ENCODE data around the gene TMC8.
"Not testable (repeated sequence)": the region's sequence is repeated elsewhere in the genome, so short reads cannot be mapped to it uniquely, and the experiment has no call there.

TMC8 gene

GRCh38 chr17:78130437-78131101, at the start of gene TMC8:
TSS of gene TMC8 (plus strand) at chr17:78130771. CDS start at chr17:78131589, 818 bp downstream.
- Histone ChIP-seq H3K9ac (ENCODE audit: low read depth in 1 of 2, low read length in 2 of 2) (peak within 1 kb of the TSS; percentile 18 to 41), H3K4me1 (ENCODE audit: control insufficient read depth in 2 of 2, insufficient read depth in 2 of 2, low read length in 2 of 2) (peaks cover 40 to 48% of the 10 kb centered on the region in 2 donors), H3K9me3 (ENCODE audit: control insufficient read depth in 2 of 2, low read length in 2 of 2) (no peaks in the 10 kb centered on the region), H3K27ac (ENCODE audit: low read depth in 2 of 2, low read length in 2 of 2) (peak within 1 kb of the TSS; percentile 48 to 90), H3K27me3 (ENCODE audit: control insufficient read depth in 2 of 2, insufficient read depth in 2 of 2, low read length in 2 of 2) (no peaks in the 10 kb centered on the region), H3K4me3 (ENCODE audit: low read length in 2 of 2) (peak within 1 kb of the TSS; percentile 41 to 70), H3K36me3 (ENCODE audit: control insufficient read depth in 2 of 2, insufficient read depth in 2 of 2, low read length in 2 of 2) (peaks cover 0 to 7% of the 10 kb centered on the region in 2 donors)

DNA sequence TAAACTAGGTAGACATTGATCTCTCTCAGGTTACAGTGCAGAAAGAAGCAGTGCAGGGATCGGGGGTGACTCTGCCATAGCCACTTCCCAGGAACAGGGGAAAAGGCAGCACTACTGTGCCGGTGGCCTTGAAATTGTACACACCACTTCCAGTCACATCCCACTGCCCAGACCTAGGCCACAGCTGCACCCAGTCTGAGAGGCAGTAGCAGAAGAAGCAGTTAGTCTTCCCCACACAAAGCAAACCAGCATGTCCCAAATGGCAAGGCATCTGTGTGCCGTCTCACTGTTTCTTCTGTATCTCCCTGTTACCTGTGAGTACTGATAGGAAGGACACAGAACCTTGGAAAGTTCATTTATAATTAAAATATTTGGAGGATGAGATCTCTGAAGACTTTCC, 49.0 kb upstream of the TMC8 start:
- Histone ChIP-seq H3K4me3 (ENCODE audit: low read length in 2 of 2) (no peak overlapping the region), H3K4me1 (ENCODE audit: control insufficient read depth in 2 of 2, insufficient read depth in 2 of 2, low read length in 2 of 2) (no peaks in the 10 kb centered on the region), H3K27me3 (ENCODE audit: control insufficient read depth in 2 of 2, insufficient read depth in 2 of 2, low read length in 2 of 2) (no peaks in the 10 kb centered on the region), H3K9me3 (ENCODE audit: control insufficient read depth in 2 of 2, low read length in 2 of 2) (no peaks in the 10 kb centered on the region), H3K9ac (ENCODE audit: low read depth in 1 of 2, low read length in 2 of 2) (no peak overlapping the region), H3K36me3 (ENCODE audit: control insufficient read depth in 2 of 2, insufficient read depth in 2 of 2, low read length in 2 of 2) (peaks cover 23 to 38% of the 10 kb centered on the region in 2 donors), H3K27ac (ENCODE audit: low read depth in 2 of 2, low read length in 2 of 2) (no peak overlapping the region)

DNA sequence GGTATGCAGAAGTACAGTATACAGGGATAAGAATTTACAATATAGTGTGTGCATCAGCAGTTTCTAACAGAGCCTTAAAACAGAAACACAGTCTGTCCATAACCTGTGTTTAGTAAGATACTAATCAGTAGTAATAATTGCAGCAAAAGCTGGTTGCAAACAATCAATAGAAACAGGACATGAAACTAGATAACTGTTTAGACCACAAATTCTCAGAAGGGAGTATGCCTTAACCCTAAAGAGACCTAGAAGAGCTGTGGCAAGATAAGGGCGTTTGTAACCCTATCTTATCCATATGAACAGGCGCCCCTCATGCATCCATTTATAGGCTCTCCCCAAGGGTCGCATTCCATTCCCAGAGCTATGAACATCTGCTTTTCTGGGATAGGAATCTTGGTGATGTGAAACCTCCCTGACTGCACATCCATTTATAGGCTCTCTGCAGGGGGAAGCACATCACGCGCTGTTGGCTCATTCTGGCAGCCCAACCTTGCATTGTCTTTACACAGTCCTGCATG, 48.2 kb upstream of the TMC8 start:
- H3K9ac ChIP-seq (ENCODE audit: low read depth in 1 of 2, low read length in 2 of 2); H3K4me1 ChIP-seq (ENCODE audit: control insufficient read depth in 2 of 2, insufficient read depth in 2 of 2, low read length in 2 of 2); H3K4me3 ChIP-seq (ENCODE audit: low read length in 2 of 2); H3K27me3 ChIP-seq (ENCODE audit: control insufficient read depth in 2 of 2, insufficient read depth in 2 of 2, low read length in 2 of 2); H3K27ac ChIP-seq (ENCODE audit: low read depth in 2 of 2, low read length in 2 of 2); H3K9me3 ChIP-seq (ENCODE audit: control insufficient read depth in 2 of 2, low read length in 2 of 2): not testable (repeated sequence)
- peaks cover 23 to 40% of the 10 kb centered on the region in 2 donors for H3K36me3 ChIP-seq (ENCODE audit: control insufficient read depth in 2 of 2, insufficient read depth in 2 of 2, low read length in 2 of 2)

DNA sequence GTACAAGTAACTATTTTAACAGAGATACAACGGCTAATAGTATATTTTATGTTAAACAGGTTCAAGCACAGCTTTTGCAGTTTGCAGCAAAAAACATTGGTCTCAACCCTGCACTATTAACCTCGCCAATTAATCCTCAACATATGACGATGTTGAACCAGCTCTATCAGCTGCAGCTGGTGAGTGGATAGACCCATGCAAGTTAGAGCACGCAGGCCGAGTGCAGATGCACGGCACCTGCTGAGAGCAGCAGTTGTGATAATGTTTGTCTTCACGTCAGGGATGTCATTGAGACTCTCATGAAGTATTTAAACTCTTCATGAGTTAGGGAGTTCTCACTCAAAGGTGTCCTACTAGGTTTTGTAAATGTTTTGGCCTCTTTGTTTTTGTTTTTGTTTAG, 47.6 kb upstream of the TMC8 start:
- no peaks in the 10 kb centered on the region for H3K4me1 ChIP-seq (ENCODE audit: control insufficient read depth in 2 of 2, insufficient read depth in 2 of 2, low read length in 2 of 2)
- H3K9me3 ChIP-seq (ENCODE audit: control insufficient read depth in 2 of 2, low read length in 2 of 2): no peaks in the 10 kb centered on the region
- no peak overlapping the region for H3K27ac ChIP-seq (ENCODE audit: low read depth in 2 of 2, low read length in 2 of 2)
- no peaks in the 10 kb centered on the region for H3K27me3 ChIP-seq (ENCODE audit: control insufficient read depth in 2 of 2, insufficient read depth in 2 of 2, low read length in 2 of 2)
- no peak overlapping the region for H3K4me3 ChIP-seq (ENCODE audit: low read length in 2 of 2)
- H3K36me3 ChIP-seq (ENCODE audit: control insufficient read depth in 2 of 2, insufficient read depth in 2 of 2, low read length in 2 of 2): peaks cover 21 to 38% of the 10 kb centered on the region in 2 donors
- H3K9ac ChIP-seq (ENCODE audit: low read depth in 1 of 2, low read length in 2 of 2): no peak overlapping the region

DNA sequence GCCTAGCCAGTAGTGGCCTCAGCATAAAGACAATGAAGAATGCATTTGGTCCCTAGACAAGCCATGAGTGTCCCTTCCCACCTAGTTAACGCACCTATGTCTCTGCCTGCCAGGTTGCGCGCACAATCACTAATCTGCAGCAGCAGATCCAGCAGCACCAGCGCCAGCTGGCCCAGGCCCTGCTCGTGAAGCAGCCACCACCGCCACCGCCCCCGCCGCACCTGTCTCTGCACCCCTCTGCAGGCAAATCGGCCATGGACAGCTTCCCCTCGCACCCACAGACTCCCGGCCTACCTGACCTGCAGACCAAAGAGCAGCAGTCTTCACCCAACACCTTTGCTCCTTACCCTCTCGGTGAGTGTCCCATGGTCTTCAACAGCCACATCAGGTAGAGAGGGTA, 43.8 kb upstream of the TMC8 start:
- Histone ChIP-seq H3K36me3 (ENCODE audit: control insufficient read depth in 2 of 2, insufficient read depth in 2 of 2, low read length in 2 of 2) (peaks cover 26 to 39% of the 10 kb centered on the region in 2 donors), H3K4me3 (ENCODE audit: low read length in 2 of 2) (no peak overlapping the region), H3K9ac (ENCODE audit: low read depth in 1 of 2, low read length in 2 of 2) (no peak overlapping the region), H3K9me3 (ENCODE audit: control insufficient read depth in 2 of 2, low read length in 2 of 2) (no peaks in the 10 kb centered on the region), H3K27ac (ENCODE audit: low read depth in 2 of 2, low read length in 2 of 2) (no peak overlapping the region), H3K27me3 (ENCODE audit: control insufficient read depth in 2 of 2, insufficient read depth in 2 of 2, low read length in 2 of 2) (no peaks in the 10 kb centered on the region), H3K4me1 (ENCODE audit: control insufficient read depth in 2 of 2, insufficient read depth in 2 of 2, low read length in 2 of 2) (no peaks in the 10 kb centered on the region)

DNA sequence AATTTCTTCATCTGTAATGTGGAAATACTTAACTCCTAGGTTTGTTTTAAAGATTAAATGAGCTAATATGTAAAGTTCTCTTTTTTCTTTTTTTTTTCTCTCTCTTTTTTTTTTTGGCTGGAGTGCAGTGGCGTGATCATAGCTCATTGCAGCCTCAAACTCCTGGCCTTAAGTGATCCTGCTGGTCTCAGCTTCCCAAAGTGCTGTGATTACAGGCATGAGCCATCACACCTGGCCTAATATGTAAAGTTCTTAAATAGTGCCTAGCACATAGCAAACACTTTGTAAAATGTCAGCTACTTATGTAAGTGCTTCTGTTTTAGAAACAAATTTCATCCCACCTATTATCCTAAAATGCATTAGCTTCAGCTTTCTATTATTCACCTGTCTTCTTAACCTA, 42.0 kb upstream of the TMC8 start:
- H3K9me3 ChIP-seq (ENCODE audit: control insufficient read depth in 2 of 2, low read length in 2 of 2): no peaks in the 10 kb centered on the region
- no peaks in the 10 kb centered on the region for H3K4me1 ChIP-seq (ENCODE audit: control insufficient read depth in 2 of 2, insufficient read depth in 2 of 2, low read length in 2 of 2)
- H3K4me3 ChIP-seq (ENCODE audit: low read length in 2 of 2): no peak overlapping the region
- H3K9ac ChIP-seq (ENCODE audit: low read depth in 1 of 2, low read length in 2 of 2): no peak overlapping the region
- H3K27me3 ChIP-seq (ENCODE audit: control insufficient read depth in 2 of 2, insufficient read depth in 2 of 2, low read length in 2 of 2): no peaks in the 10 kb centered on the region
- no peak overlapping the region for H3K27ac ChIP-seq (ENCODE audit: low read depth in 2 of 2, low read length in 2 of 2)
- H3K36me3 ChIP-seq (ENCODE audit: control insufficient read depth in 2 of 2, insufficient read depth in 2 of 2, low read length in 2 of 2): peaks cover 33 to 50% of the 10 kb centered on the region in 2 donors

DNA sequence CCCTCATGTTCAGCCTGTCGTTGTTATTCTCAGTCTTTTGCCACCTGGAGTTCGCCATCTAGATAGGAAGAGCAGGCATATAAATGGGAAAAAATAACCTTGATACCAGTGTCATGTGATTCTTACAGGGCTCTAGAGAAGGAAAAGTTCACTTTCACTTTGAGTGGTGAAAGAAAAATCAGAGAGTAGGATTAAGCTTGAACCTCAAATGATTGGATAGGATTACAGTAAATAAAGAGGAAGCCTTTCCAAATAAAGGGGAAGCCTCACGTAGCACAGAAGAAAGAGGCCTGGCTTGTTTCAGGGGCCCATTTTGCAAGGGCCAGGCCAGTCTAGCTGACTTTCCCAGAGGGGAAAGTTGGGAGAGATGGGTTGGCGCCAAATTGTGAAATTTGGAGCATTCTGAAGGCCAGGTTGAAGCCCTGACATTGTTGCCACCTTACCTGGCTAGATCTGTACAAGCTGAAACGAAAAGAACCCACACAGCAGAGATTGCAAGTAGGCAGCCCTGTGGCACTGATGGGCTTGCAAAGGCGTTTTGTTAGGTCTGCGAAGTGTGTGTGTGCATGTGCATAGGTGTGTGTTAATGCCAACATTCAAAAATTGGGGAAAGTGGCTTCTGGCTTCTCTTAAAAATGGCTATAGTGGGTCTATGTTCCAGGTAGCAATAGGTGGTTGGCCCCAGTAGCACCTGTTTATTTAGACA, 40.8 kb upstream of the TMC8 start:
- Histone ChIP-seq H3K9ac (ENCODE audit: low read depth in 1 of 2, low read length in 2 of 2) (no peak overlapping the region), H3K27me3 (ENCODE audit: control insufficient read depth in 2 of 2, insufficient read depth in 2 of 2, low read length in 2 of 2) (no peaks in the 10 kb centered on the region), H3K27ac (ENCODE audit: low read depth in 2 of 2, low read length in 2 of 2) (no peak overlapping the region), H3K4me1 (ENCODE audit: control insufficient read depth in 2 of 2, insufficient read depth in 2 of 2, low read length in 2 of 2) (no peaks in the 10 kb centered on the region), H3K9me3 (ENCODE audit: control insufficient read depth in 2 of 2, low read length in 2 of 2) (no peaks in the 10 kb centered on the region), H3K4me3 (ENCODE audit: low read length in 2 of 2) (no peak overlapping the region), H3K36me3 (ENCODE audit: control insufficient read depth in 2 of 2, insufficient read depth in 2 of 2, low read length in 2 of 2) (peaks cover 39 to 59% of the 10 kb centered on the region in 2 donors)

GRCh38 chr17:78092794-78093324, 37.7 kb upstream of the TMC8 start:
- Histone ChIP-seq H3K27ac (ENCODE audit: low read depth in 2 of 2, low read length in 2 of 2) (no peak overlapping the region), H3K9me3 (ENCODE audit: control insufficient read depth in 2 of 2, low read length in 2 of 2) (no peaks in the 10 kb centered on the region), H3K4me1 (ENCODE audit: control insufficient read depth in 2 of 2, insufficient read depth in 2 of 2, low read length in 2 of 2) (no peaks in the 10 kb centered on the region), H3K4me3 (ENCODE audit: low read length in 2 of 2) (no peak overlapping the region), H3K9ac (ENCODE audit: low read depth in 1 of 2, low read length in 2 of 2) (no peak overlapping the region), H3K27me3 (ENCODE audit: control insufficient read depth in 2 of 2, insufficient read depth in 2 of 2, low read length in 2 of 2) (no peaks in the 10 kb centered on the region), H3K36me3 (ENCODE audit: control insufficient read depth in 2 of 2, insufficient read depth in 2 of 2, low read length in 2 of 2) (peaks cover 43 to 68% of the 10 kb centered on the region in 2 donors)

DNA sequence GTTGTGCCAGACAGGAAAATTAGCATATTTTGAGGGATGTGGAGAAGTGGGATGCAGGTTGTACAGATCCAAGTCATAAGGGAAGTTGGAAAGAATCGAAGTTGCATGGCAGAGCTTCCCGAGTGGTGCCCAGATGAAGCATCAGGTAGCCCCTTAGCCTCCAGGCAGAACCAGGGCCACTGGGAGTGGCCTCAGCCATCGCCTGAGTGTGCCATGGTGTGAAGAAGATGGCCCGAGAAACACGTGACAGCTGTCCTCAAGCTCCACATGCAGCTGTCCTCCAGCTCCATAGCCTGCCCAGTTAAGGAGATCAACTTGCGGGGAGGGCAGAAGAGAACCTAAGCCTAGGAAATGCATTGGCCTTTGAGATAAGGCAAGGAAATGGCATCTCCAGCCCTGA, 35.5 kb upstream of the TMC8 start:
- Histone ChIP-seq H3K9ac (ENCODE audit: low read depth in 1 of 2, low read length in 2 of 2) (no peak overlapping the region), H3K4me1 (ENCODE audit: control insufficient read depth in 2 of 2, insufficient read depth in 2 of 2, low read length in 2 of 2) (no peaks in the 10 kb centered on the region), H3K27me3 (ENCODE audit: control insufficient read depth in 2 of 2, insufficient read depth in 2 of 2, low read length in 2 of 2) (no peaks in the 10 kb centered on the region), H3K27ac (ENCODE audit: low read depth in 2 of 2, low read length in 2 of 2) (no peak overlapping the region), H3K36me3 (ENCODE audit: control insufficient read depth in 2 of 2, insufficient read depth in 2 of 2, low read length in 2 of 2) (peaks cover 50 to 72% of the 10 kb centered on the region in 2 donors), H3K4me3 (ENCODE audit: low read length in 2 of 2) (no peak overlapping the region), H3K9me3 (ENCODE audit: control insufficient read depth in 2 of 2, low read length in 2 of 2) (no peaks in the 10 kb centered on the region)

GRCh38 chr17:78096093-78096492, 34.5 kb upstream of the TMC8 start:
- Histone ChIP-seq H3K9me3 (ENCODE audit: control insufficient read depth in 2 of 2, low read length in 2 of 2) (no peaks in the 10 kb centered on the region), H3K9ac (ENCODE audit: low read depth in 1 of 2, low read length in 2 of 2) (no peak overlapping the region), H3K27ac (ENCODE audit: low read depth in 2 of 2, low read length in 2 of 2) (no peak overlapping the region), H3K36me3 (ENCODE audit: control insufficient read depth in 2 of 2, insufficient read depth in 2 of 2, low read length in 2 of 2) (peaks cover 48 to 66% of the 10 kb centered on the region in 2 donors), H3K27me3 (ENCODE audit: control insufficient read depth in 2 of 2, insufficient read depth in 2 of 2, low read length in 2 of 2) (no peaks in the 10 kb centered on the region), H3K4me3 (ENCODE audit: low read length in 2 of 2) (no peak overlapping the region), H3K4me1 (ENCODE audit: control insufficient read depth in 2 of 2, insufficient read depth in 2 of 2, low read length in 2 of 2) (no peaks in the 10 kb centered on the region)

Measured in mucosa of rectum (tissue), 2 donors.